GM18502 (cell line): ENCODE results near the gene CEMP1.
"Not testable (repeated sequence)": the region's sequence is repeated elsewhere in the genome, so short reads cannot be mapped to it uniquely, and the experiment has no call there.

Experiments used
- ATAC-seq: cut with Tn5 transposase; IDR thresholded peaks from one replicate; pipeline ENCODE4 v1.9.1; 2021; ENCODE audit warnings: mild to moderate bottlenecking; ENCODE audit not compliant: unreplicated experiment, poor library complexity

CEMP1 gene, protein sequence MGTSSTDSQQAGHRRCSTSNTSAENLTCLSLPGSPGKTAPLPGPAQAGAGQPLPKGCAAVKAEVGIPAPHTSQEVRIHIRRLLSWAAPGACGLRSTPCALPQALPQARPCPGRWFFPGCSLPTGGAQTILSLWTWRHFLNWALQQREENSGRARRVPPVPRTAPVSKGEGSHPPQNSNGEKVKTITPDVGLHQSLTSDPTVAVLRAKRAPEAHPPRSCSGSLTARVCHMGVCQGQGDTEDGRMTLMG

DNA sequence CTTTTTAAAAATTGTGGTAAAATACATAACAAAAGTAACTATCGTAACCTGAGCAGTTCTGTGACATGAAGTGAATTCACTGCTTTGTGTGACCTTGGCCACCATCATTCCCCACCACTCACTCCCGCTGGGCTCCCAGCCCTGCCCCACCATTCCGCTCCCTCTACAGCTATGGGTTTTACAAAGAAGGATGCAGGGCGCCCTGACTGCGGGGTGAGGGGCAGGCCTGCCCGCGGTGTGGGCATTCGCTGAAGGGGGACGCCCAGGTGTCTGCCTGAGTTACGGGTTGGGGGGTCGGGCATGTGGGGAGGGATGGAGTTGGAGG is at the start of gene CEMP1:
CEMP1 (minus strand) TSS at position 38 of the 325 bp plus-strand sequence. CDS start 335 bp downstream, outside the sequence.
- ATAC-seq = no peak

DNA sequence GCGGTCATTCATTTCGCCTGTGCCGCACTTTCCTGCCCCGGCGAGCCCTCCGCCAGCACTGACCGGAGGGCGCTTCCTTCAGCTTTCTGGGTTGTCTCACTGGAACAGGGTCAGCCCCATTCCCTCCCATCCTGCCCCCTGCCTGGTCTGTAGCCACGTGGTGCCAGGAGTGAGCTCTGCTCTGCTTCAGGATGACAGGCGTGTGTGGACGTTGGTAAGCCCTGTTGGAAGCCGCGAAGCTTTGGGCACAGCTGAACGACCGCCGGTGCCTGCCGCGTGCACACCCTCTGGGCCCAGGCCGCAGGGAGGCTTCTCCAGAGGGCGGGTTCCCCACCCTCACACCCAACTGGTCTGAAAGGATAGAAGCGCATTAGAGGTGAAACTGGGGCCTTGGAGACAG is 49.6 kb upstream of the CEMP1 start:
- not testable (repeated sequence) for ATAC-seq

DNA sequence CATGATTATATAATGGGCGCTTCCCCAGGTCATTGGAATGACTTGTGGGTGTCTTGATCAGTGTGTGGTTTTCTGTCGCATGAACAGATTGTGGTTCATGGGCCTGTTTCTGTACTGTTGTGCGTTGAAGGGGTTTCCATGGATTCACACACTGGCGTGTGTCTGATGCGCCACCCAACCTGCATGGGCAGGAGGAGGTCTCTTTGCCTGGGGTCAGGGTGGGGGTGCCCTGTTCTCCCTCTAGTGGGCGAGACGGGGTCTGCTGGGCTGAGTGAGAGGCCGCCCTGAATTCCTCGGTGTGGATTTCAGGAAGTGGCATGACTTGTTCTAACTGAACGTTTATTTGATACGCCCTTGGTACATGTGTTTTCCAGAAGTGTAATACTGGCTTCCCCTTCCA is 48.9 kb upstream of the CEMP1 start:
- not testable (repeated sequence) for ATAC-seq

DNA sequence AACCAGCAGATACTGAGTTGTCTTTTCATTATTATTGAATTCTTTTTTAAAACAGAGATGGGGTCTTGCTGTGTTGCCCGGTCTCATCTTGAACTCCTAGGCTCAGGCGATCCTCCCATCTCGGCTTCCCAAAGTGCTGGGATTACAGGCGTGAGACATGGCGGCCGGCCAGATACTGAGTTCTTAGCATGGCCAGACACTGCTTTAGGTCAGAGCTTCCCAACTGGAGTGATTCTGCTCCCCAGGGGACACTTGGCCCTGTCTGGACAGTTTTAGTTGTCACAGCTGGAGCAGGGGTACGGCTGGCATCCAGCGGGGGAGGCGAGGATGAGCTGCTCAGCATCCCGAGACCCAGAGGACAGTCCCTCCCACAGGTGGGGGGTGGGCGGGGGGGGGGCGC is 47.7 kb upstream of the CEMP1 start:
- ATAC-seq = not testable (repeated sequence)

DNA sequence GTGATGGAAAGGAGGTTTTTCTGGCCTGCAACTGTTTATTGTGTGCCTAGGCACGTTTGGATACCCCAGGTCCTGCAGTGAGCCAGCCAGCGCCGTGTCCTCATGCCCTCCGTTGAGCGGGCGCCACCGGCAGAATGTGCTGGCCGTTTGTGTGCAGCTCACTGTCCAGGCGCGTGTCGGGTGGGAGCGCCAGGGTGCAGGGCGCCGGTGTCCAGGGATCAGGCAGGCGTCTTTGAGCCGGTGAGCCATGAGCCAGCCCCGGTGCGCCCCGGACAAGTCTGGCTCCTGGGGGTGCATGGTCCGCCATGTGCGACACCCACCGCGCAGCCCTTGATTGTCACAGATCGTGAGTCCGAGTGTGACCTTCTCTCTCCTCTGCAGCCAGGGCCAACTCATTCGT is 45.8 kb upstream of the CEMP1 start:
- ATAC-seq = not testable (repeated sequence)

- ATAC-seq = not testable (repeated sequence)
Measured at GRCh38 chr16:2575839-2576238, 44.6 kb upstream of the CEMP1 start.

DNA sequence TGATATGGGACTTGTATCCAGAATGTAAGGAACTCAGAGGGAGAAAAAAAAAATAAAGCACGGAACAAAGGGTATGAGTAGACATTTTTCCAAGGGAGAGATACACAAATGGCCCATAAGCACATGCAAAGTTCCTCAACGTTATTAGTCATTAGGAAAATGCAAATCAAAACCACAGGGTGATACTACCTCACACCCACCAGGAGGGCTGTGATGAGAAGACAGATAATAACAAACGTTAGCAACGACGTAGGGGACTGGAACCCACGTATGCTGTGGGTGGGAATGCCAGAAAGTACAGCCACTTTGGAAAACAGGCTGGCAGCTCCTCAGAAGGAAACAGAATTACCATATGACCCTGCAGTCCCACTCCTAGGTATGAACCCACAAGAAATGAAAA is 41.5 kb upstream of the CEMP1 start:
- ATAC-seq = not testable (repeated sequence)

DNA sequence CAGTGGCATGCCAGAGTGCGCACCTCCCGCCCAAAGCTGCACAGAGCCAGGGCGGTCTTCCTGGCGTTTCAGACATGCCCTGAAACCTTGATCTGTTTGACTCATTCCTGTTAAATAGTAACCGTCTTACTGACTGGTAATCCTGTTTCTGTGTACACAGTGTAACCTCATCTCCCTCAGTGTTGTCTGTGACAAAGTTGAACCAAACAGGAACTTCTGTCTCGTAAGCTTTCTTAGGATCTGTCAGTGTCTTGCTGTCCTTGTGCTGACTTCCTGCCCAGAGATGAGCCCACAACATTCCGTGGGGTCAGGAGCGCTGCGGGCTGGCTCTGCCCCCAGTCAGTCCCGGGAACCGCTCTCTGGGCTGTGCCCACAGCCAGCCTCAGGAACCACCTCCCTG is 37.4 kb upstream of the CEMP1 start:
- not testable (repeated sequence) for ATAC-seq

DNA sequence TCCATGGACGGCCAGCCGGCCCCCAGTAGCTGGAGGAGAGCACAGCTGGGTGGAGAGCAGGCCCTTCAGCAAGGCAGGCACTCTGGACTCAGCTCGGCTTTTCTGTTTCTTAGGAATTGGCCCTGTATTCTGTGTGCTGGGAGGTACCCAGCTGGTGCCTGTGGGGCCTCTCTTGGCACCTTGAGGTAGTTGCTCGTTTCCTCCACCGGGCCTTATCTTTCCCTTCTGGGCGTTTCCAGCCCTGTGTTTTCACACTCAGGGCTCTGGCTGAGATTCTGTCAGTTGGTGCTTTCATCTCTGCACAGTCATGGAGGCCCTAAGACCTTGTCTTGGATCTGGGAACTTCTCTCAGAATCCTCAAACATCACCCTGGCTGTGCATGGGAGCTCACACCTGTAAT is 36.3 kb upstream of the CEMP1 start:
- ATAC-seq = not testable (repeated sequence)

DNA sequence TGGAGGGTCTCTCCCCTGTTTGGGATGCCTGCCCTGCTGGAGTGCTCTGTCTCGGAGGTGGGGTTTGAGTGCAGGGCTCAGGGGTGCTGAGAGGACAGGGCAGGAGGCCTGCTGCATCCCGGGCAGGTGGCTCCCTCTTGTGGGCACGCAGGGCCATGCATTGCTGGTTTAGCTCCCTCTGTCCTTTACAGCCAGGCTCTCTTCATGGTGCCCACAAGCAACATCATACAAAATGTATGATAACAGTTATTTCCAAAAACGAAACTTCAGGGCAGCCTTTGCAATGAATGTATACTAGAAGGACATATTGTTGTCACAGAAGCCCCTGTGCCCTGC is 29.6 kb upstream of the CEMP1 start:
- peak; percentile 67 for ATAC-seq

GRCh38 chr16:2560131-2560797 is 29.1 kb upstream of the CEMP1 start:
- ATAC-seq = peak; percentile 57

GRCh38 chr16:2557150-2557549 is 25.9 kb upstream of the CEMP1 start:
- ATAC-seq = not testable (repeated sequence)

GRCh38 chr16:2554709-2555425 is 23.7 kb upstream of the CEMP1 start:
- not testable (repeated sequence) for ATAC-seq

DNA sequence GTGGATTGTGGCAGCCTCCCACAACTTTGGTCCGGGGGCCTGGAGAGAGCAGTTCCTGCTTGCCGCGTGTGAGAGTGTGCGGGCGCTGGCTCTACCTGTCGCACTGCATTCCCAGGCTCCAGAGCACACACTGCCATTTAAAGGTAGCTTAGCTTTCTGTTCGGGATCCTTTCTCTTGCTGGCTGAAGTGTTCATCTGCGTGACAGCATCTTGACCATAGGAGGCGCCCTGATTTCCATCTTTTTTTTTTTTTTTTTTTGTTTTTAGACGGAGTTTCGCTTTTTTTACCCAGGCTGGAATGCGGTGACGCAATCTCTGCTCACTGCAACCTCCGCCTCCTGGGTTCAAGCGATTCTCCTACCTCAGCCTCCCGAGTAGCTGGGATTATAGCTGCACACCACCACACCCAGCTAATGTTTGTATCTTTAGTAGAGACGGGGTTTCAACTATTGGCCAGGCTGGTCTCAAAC is 20.2 kb upstream of the CEMP1 start:
- not testable (repeated sequence) for ATAC-seq

DNA sequence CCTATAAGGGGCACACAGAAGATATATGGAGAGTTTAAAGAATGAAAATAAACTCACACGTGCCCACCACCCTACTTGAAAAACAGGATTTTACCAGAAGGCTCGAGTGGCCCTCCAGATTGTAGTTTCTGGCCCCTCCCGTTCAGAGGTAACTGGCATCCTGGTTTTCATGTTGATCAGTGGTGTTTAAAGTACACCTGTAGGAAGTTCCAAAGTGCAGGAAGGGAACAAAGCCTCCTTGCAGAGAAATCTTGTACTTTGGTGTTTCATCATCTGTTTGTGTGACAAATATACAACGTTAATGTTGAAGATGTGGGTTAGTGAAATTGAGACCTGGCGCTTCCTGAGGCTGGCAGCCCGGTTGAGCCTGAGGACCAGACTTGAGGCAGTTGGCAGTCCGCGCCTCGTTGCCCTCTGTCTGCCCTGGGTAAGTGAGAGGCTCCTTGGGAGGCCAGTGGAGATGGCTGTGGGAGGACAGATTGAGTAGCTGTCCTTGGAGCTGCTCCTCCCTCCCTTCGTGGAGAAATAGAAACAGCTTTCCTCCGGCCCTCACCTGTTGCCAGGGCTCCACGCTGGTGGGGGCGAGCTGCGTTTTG is 19.2 kb upstream of the CEMP1 start:
- ATAC-seq = not testable (repeated sequence)

DNA sequence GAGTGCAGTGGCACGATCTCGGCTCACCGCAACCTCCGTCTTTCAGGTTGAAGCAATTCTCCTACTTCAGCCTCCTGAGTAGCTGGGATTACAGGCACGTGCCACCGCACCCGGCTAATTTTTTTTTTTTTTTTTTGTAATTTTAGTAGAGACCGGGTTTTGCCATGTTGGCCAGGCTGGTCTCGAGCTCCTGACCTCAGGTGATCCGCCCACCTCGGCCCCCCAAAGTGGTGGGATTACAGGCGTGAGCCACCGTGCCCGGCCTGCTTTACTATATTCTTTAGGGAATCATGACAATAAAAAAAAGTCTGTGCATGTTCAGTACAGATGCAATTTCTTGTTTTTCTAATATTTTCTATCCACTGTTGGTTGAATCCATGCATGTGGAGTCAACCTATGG is 12.6 kb upstream of the CEMP1 start:
- not testable (repeated sequence) for ATAC-seq

- not testable (repeated sequence) for ATAC-seq
Measured at GRCh38 chr16:2541409-2541808, 10.2 kb upstream of the CEMP1 start.

- not testable (repeated sequence) for ATAC-seq
Measured at GRCh38 chr16:2540912-2541311, 9.7 kb upstream of the CEMP1 start.

DNA sequence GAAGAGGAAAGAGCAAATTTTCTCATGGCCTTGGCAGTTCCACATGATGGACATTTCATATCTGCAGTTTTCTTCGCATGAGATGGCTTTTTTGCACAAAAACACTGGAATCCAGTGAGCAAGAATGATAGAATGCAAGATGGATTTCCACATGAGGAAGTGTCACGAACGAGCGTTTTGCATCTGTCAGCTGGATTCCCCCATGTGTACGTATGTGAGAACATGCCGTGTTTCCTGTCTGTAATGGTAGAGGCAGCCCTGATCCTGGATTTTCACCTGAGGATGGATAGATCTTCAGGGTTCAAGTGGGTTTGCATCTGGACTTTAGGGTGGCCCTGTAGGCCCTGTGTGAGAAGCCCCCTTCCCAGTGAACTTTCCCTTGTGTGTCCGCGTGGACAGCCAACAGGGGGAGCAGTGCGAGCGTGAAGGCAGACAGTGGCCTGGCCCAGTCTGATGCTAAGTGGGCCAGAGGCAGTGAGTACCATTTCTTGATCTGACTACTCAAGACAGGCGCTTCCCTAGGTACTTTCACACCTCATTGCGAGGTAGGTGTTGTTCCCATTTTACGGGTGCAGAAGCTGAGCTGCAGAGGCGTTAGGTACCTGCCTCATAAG is 8.7 kb upstream of the CEMP1 start:
- not testable (repeated sequence) for ATAC-seq

DNA sequence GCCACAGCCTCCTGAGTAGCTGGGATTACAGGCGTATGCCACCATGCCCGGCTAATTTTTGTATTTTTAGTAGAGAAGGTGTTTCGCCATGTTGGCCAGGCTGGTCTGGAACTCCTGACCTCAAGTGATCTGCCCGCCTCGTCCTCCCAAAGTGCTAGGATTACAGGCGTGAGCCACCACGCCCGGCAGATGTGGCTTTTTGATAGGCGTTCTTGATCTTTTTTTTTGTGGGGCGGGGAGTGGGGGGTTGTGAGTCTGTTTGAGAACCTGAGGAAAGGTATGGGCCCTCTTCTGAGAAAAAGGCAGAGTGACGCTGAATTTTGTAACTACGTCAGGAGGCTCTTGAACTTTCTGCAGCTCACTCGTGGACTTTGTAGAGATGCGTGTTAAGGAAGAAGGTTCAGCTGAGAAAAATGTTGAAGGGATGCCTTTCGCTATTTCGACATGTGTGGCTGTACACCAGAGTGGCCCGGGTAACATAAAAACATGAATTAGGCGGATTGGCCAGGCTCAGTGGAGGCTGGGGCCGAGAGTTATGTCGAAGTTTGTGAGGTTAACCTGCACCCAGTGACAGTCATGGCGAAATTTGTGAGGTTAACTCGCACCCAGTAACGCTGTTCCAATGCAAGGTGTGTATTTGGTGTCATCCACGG is 8.1 kb upstream of the CEMP1 start:
- ATAC-seq = not testable (repeated sequence)
